Hair follicle dermal papilla cell (primary cell): ENCODE measurements around the gene ZBTB16. TPM values are rescaled to one million over a fixed set of nuclear protein-coding genes. Genes with fewer than 3 reads are reported as not detected.

Source experiments
- total RNA-seq: library from RNA; depleted of rRNA; stranded (reverse); fragments of >200 nt; gene quantifications from 2 replicates; pipeline ENCODE4 v1.2.3, GENCODE V29; 2012

Gene ZBTB16, protein sequence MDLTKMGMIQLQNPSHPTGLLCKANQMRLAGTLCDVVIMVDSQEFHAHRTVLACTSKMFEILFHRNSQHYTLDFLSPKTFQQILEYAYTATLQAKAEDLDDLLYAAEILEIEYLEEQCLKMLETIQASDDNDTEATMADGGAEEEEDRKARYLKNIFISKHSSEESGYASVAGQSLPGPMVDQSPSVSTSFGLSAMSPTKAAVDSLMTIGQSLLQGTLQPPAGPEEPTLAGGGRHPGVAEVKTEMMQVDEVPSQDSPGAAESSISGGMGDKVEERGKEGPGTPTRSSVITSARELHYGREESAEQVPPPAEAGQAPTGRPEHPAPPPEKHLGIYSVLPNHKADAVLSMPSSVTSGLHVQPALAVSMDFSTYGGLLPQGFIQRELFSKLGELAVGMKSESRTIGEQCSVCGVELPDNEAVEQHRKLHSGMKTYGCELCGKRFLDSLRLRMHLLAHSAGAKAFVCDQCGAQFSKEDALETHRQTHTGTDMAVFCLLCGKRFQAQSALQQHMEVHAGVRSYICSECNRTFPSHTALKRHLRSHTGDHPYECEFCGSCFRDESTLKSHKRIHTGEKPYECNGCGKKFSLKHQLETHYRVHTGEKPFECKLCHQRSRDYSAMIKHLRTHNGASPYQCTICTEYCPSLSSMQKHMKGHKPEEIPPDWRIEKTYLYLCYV
- 0.16 TPM in 1 of 2 replicates, not detected in the other for total RNA-seq

DNA sequence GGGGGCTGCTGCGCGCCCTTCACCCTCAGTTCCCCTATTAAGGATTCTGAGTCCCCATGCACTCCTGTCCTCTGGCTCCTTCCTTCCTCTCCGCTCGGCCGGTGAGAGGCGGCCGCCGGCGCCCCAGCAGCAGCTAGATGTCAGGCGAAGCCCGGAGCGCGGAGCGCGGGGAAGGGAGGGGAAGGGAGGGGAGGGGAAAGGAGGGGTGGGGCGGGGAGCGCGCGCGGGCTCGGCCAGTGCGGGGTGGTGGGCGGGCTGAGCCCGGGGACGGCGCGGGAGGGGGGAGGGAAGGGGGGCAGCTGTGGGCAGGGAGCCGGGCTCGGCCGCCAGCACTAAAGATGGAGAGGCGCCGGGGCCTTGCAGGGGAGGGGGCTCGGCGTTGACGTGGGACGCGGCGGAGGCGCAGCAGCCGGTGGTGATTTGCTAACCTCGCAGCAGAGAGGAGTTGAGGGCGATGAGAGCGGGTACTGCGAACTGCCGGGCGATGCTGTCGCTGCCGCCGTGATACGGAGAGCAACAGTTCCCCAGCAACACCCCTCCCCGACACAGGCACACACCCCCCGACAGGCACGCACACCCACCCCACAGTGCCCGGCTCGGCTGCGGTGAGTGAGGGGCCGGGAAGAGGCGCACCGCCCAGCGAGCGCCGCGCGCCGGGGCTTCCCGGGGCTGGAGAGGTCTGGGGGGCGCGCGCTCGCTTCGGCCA is at the start of gene ZBTB16:
Gene ZBTB16, plus strand, starts transcription at position 434 of the 706 bp plus-strand sequence. CDS start 3,590 bp downstream, outside the sequence.

DNA sequence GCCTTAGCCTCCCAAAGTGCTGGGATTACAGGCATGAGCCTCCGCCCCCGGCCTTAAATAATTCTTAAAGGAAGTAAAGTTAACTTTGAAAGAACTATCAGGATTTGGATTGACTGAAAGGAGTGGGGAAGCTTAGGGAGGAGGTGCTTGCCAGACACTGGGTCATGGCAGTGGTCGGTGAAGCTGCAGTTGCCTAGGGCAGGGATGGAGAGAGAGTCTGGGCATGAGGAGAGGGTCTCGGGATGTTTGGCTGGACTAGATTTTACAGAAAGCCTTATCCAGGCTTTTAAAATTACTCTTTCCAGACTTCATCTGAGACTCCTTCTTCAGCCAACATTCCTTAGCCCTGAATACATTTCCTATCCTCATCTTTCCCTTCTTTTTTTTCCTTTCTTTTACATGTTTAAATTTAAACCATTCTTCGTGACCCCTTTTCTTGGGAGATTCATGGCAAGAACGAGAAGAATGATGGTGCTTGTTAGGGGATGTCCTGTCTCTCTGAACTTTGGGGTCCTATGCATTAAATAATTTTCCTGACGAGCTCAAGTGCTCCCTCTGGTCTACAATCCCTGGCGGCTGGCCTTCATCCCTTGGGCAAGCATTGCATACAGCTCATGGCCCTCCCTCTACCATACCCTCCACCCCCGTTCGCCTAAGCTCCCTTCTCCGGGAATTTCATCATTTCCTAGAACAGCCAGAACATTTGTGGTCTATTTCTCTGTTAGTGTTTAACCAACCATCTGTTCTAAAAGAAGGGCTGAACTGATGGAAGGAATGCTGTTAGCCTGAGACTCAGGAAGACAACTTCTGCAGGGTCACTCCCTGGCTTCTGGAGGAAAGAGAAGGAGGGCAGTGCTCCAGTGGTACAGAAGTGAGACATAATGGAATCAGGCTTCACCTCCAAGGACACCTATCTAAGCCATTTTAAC is 236.4 kb downstream of the ZBTB16 start, which contains the start of gene NNMT:
Gene NNMT, plus strand, starts transcription at position 724 of the 929 bp plus-strand sequence. Its CDS starts 158 bp downstream, at position 882.

Other genes with a start within 250 kb of the ZBTB16 start
- 23.6 and 33.6 TPM in 2 replicates for gene USP28, start 184.1 kb upstream of the ZBTB16 start, total RNA-seq
- not detected in 2 replicates for gene HTR3B, start 154.9 kb upstream of the ZBTB16 start, total RNA-seq
- not detected in 2 replicates for gene HTR3A, start 84.6 kb upstream of the ZBTB16 start, total RNA-seq
- gene NNMT, start 236.7 kb downstream of the ZBTB16 start, total RNA-seq, result 713 and 732 TPM in 2 replicates